C4-2B (cell line): ENCODE data around the gene RMND1.

Source experiments
- CTCF ChIP-seq: fragments of 450-650 bp; conservative IDR thresholded peaks from 2 replicates; pipeline ENCODE4 v1.5.1; 2017; ENCODE audit warnings: mild to moderate bottlenecking
- ZFX ChIP-seq: fragments of 450-650 bp; IDR thresholded peaks from 2 replicates; pipeline ENCODE4 v1.6.1; 2017

- TF ChIP-seq CTCF, result no peak
- TF ChIP-seq ZFX, result no peak
Observed at GRCh38 chr6:151388997-151389617, 62.8 kb downstream of the RMND1 start.
